Neural crest cell (in vitro differentiated cells): ENCODE data around the gene KIAA2012. TPM values are rescaled to one million over a fixed set of nuclear protein-coding genes. Genes with fewer than 3 reads are reported as not detected.

ENCODE experiments used
- DNase-seq: peaks from one replicate; pipeline ENCODE4 v3.0.0; 2021; ENCODE audit warnings: low read depth, mixed read lengths, low spot score
- H3K27ac Mint-ChIP-seq: one replicate; pipeline ENCODE4 v1.8.0; 2021; ENCODE audit warnings: mild to moderate bottlenecking, mixed read lengths; ENCODE audit not compliant: unreplicated experiment
- H3K27me3 Mint-ChIP-seq: 2 replicates; pipeline ENCODE4 v1.8.0; 2021; ENCODE audit warnings: low read depth, mild to moderate bottlenecking, mixed read lengths
- H3K36me3 Mint-ChIP-seq: 2 replicates; pipeline ENCODE4 v1.8.0; 2021; ENCODE audit warnings: low read depth, mild to moderate bottlenecking, mixed read lengths
- H3K4me1 Mint-ChIP-seq: 2 replicates; pipeline ENCODE4 v1.8.0; 2021; ENCODE audit warnings: mixed read lengths
- H3K4me3 Mint-ChIP-seq: one replicate; pipeline ENCODE4 v1.8.0; 2021; ENCODE audit warnings: mild to moderate bottlenecking, mixed read lengths
- H3K9me3 Mint-ChIP-seq: 2 replicates; pipeline ENCODE4 v1.8.0; 2021; ENCODE audit warnings: mixed read lengths
- total RNA-seq: library from RNA; stranded (reverse); gene quantifications from 2 replicates; pipeline ENCODE4 v1.2.1, GENCODE V29; 2021
- TF ChIP-seq, protein P1 (sequence below): fragments of 200-600 bp; sonication (generic); conservative IDR thresholded peaks from 2 replicates; pipeline ENCODE4 v1.5.0; 2021; ENCODE audit warnings: antibody characterized with exemption, mild to moderate bottlenecking

The KIAA2012 gene
- total RNA-seq, 1 donor from 2014 or later: 0.07 TPM

- Mint-ChIP-seq H3K27me3 (no peaks in the 10 kb centered on the region), H3K4me3 (no peak overlapping the region), H3K36me3 (no peaks in the 10 kb centered on the region), H3K4me1 (no peaks in the 10 kb centered on the region), H3K27ac (no peak overlapping the region), H3K9me3 (no peaks in the 10 kb centered on the region)
- TF ChIP-seq, protein P1, sequence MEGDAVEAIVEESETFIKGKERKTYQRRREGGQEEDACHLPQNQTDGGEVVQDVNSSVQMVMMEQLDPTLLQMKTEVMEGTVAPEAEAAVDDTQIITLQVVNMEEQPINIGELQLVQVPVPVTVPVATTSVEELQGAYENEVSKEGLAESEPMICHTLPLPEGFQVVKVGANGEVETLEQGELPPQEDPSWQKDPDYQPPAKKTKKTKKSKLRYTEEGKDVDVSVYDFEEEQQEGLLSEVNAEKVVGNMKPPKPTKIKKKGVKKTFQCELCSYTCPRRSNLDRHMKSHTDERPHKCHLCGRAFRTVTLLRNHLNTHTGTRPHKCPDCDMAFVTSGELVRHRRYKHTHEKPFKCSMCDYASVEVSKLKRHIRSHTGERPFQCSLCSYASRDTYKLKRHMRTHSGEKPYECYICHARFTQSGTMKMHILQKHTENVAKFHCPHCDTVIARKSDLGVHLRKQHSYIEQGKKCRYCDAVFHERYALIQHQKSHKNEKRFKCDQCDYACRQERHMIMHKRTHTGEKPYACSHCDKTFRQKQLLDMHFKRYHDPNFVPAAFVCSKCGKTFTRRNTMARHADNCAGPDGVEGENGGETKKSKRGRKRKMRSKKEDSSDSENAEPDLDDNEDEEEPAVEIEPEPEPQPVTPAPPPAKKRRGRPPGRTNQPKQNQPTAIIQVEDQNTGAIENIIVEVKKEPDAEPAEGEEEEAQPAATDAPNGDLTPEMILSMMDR: no peak
- DNase-seq: no peak
These were observed 120.9 kb downstream of the KIAA2012 start for GRCh38 chr2:202193881-202194353.

GRCh38 chr2:202194418-202194817 is 121.4 kb downstream of the KIAA2012 start:
- H3K9me3 Mint-ChIP-seq: no peaks in the 10 kb centered on the region
- no peak overlapping the region for H3K4me3 Mint-ChIP-seq
- H3K27ac Mint-ChIP-seq: no peak overlapping the region
- TF ChIP-seq, protein P1: no peak
- no peaks in the 10 kb centered on the region for H3K4me1 Mint-ChIP-seq
- no peaks in the 10 kb centered on the region for H3K27me3 Mint-ChIP-seq
- no peaks in the 10 kb centered on the region for H3K36me3 Mint-ChIP-seq
- DNase-seq: no peak

- TF ChIP-seq, protein P1: no peak
- H3K27ac Mint-ChIP-seq: no peak overlapping the region
- peaks cover 2% of the 10 kb centered on the region for H3K9me3 Mint-ChIP-seq
- no peaks in the 10 kb centered on the region for H3K4me1 Mint-ChIP-seq
- H3K36me3 Mint-ChIP-seq: peaks cover 6% of the 10 kb centered on the region
- H3K27me3 Mint-ChIP-seq: no peaks in the 10 kb centered on the region
- no peak for DNase-seq
- H3K4me3 Mint-ChIP-seq: no peak overlapping the region
These were observed 123.7 kb downstream of the KIAA2012 start for GRCh38 chr2:202196727-202197126.

- peaks cover 14% of the 10 kb centered on the region for H3K36me3 Mint-ChIP-seq
- no peak overlapping the region for H3K27ac Mint-ChIP-seq
- no peak overlapping the region for H3K4me3 Mint-ChIP-seq
- peaks cover 2% of the 10 kb centered on the region for H3K9me3 Mint-ChIP-seq
- no peaks in the 10 kb centered on the region for H3K4me1 Mint-ChIP-seq
- TF ChIP-seq, protein P1: no peak
- DNase-seq: no peak
- no peaks in the 10 kb centered on the region for H3K27me3 Mint-ChIP-seq
These were observed 128.4 kb downstream of the KIAA2012 start for GRCh38 chr2:202201220-202202160.

DNA sequence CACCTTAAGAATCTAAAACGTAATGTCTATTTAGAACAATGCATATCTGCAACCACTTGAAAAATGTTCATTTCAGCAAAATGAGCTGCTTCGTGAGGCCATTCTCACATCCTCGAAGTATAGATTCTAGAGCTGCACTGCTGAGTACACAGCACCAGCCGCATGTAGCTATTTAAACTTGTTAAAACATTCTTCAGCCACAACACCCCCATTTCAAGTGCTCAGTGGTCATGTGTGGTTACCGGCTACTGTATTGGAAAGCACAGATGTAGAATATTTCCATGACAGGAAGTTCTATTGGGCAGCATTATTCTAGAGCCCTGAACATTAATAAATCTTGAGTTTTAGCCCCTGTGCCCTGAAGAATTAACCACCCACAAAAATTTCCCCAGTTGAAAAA is 130.3 kb downstream of the KIAA2012 start:
- H3K36me3 Mint-ChIP-seq: peaks cover 14% of the 10 kb centered on the region
- no peak overlapping the region for H3K27ac Mint-ChIP-seq
- no peak for DNase-seq
- peaks cover 2% of the 10 kb centered on the region for H3K9me3 Mint-ChIP-seq
- TF ChIP-seq, protein P1: no peak
- no peak overlapping the region for H3K4me3 Mint-ChIP-seq
- H3K27me3 Mint-ChIP-seq: no peaks in the 10 kb centered on the region
- H3K4me1 Mint-ChIP-seq: no peaks in the 10 kb centered on the region
